ENCODE data around the gene OTOP2.

OTOP2 gene

DNA sequence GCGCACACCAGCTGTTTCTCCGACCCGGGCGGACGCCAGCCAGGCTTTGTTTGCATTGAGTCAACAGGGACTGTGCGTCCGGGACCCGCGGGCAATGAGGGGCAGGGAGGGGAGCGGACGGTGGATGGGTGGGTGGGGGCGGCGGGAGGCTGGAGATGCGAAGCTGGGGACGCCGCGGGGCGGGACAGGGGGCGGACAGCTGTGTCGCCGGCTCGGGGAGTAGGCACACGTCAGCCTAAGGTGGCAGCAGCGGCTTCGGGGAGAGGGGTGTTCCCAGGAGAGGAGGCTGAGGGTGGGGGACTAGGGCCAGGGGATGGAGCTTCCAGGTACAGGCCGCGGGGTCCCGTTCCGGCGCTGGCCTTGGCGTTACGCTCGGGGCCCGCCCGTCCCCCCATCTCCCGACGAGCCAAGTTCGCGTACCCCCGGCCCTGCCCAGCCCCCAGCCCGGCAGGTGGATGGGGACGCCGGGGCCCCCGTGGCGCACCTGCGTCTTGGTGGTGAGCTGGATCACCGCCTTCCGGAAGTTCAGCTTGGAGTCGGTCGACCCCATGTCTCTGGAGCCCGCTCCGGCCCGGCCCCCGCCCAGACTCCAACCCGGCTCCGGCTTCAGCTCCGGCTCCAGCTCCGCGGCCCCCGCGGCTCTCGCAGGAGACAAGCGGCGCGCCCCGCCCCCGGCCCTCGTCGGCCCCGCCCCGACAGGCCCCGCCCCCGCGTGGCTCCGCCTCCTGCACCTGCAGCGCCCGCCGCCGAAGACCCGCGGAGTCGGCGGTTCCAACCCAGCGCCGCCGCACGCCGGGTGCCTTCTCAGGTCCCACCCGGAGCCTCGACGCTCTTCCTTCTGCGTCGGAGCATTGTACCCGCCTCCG, 48.3 kb downstream of the OTOP2 start, which contains the start of gene HID1:
TSS of gene HID1 (minus strand) at position 653 of the 866 bp plus-strand sequence. CDS start at position 550, 103 bp downstream.
- peak within 1 kb of the TSS; percentile 47 for H3K4me3 ChIP-seq (ENCODE audit: low read depth, low read length)
- TF ChIP-seq, protein P1, sequence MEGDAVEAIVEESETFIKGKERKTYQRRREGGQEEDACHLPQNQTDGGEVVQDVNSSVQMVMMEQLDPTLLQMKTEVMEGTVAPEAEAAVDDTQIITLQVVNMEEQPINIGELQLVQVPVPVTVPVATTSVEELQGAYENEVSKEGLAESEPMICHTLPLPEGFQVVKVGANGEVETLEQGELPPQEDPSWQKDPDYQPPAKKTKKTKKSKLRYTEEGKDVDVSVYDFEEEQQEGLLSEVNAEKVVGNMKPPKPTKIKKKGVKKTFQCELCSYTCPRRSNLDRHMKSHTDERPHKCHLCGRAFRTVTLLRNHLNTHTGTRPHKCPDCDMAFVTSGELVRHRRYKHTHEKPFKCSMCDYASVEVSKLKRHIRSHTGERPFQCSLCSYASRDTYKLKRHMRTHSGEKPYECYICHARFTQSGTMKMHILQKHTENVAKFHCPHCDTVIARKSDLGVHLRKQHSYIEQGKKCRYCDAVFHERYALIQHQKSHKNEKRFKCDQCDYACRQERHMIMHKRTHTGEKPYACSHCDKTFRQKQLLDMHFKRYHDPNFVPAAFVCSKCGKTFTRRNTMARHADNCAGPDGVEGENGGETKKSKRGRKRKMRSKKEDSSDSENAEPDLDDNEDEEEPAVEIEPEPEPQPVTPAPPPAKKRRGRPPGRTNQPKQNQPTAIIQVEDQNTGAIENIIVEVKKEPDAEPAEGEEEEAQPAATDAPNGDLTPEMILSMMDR (IDR thresholded peaks at IDR 0.05; ENCODE audit: low read depth, low read length): no peak

DNA sequence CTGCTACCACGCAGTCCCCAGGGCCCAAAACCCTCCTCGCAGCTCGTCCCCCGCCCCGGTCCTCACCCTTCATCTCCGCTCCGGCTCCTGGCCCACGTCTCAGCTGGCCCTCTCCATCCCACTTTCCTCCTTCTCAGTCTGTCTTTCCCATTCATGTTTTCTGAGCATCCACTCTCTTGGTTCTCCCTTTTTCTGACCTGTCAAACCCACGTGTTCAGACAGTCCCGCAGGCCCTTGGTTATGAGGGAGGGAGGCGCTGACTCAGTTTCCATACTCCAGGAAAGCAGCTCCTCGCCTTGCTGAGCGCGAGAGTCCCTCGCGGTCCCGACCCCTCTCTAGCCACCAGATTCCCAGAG, 48.9 kb downstream of the OTOP2 start:
- TF ChIP-seq, protein P1 (IDR thresholded peaks at IDR 0.05; ENCODE audit: low read depth, low read length): no peak
- no peak overlapping the region for H3K4me3 ChIP-seq (ENCODE audit: low read depth, low read length)

DNA sequence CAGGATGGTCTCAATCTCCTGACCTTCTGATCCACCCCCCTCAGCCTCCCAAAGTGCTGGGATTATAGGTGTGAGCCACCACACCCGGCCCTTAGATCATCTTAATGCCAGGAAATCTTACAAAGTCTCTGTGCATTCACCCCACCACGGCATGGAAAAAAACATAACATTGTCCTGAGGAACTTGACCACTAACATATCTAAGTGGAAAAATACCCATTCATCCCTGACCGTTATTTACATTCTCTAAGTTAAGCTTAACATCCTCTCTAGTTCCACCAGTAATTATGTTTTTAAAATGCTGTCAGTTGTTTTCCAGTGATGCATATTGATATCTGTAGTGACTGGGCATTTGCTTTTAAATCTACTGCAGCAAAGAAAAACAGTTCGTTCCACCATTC, 51.9 kb downstream of the OTOP2 start:
- TF ChIP-seq, protein P1 (IDR thresholded peaks at IDR 0.05; ENCODE audit: low read depth, low read length): no peak
- no peak overlapping the region for H3K4me3 ChIP-seq (ENCODE audit: low read depth, low read length)

DNA sequence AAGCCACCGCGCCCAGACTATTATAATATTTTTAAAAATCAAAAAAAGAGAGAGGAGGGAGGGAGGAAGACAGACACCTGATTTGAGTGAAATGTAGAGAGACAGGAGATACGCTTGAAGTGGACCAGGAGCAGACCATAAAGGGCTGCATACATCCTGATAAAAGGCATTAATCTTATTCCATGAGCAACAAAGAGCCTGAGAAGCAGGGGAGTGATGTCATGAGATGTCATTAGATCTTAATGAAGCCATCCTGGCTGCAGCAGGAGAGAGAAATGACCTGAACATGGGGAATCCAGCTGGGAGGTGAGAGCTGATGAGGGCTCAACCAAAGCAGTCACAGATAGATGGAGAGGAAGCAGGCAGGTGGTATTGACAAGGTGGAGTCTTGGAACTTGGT, 53.7 kb downstream of the OTOP2 start:
- TF ChIP-seq, protein P1 (IDR thresholded peaks at IDR 0.05; ENCODE audit: low read depth, low read length): no peak
- H3K4me3 ChIP-seq (ENCODE audit: low read depth, low read length): no peak overlapping the region

DNA sequence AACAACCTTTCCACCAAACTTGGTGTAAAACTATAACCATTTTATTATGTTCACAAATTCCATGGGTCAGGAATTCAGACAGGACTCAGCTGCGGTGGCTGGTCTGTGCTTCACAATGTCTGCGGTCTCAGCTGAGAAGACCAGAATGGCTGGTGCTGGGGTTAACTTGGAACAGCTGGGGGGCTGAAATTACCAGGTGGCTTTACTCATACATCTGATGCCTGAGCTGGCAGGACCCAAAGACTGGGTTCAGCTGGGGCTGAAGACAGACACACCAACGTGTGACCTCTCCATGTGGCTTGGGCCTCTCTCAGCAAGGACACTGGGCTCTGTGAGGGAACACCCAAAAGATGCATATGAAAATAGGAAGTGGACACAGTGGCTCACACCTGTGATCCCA, 54.2 kb downstream of the OTOP2 start:
- TF ChIP-seq, protein P1 (IDR thresholded peaks at IDR 0.05; ENCODE audit: low read depth, low read length): no peak
- no peak overlapping the region for H3K4me3 ChIP-seq (ENCODE audit: low read depth, low read length)

DNA sequence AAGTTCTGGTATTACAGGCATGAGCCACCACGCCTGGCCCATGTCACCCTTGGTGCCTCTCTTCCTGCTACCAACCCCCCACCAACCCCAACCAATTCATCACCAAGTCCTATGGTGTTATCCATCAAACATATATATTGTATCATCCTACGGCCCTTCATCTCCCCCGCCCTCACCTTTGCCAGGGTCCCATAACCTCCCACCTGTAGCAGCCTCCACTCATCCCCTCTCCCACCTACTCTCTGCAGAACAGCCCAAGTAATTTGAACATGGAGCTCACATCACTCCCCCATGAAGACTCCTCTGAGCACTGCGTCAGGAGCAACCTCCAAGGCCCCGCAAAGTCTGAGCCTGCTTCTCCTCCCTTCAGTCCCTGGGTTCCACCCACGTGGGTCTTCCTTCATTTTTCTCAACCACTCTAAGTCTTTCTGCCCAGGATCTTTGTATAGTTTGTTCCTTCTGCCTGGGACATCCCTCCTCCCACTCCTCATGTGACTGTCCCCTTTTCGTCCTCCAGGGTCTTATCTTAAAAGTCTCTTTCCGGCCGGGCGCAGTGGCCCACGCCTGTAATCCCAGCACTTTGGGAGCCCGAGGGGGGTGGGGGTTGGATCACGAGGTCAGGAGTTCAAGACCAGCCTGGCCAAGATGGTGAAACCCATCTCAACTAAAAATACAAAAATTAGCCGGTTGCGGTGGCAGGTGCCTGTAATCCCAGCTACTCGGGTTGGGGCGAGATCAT, 55.5 kb downstream of the OTOP2 start:
- H3K4me3 ChIP-seq (ENCODE audit: low read depth, low read length): no peak overlapping the region
- TF ChIP-seq, protein P1 (IDR thresholded peaks at IDR 0.05; ENCODE audit: low read depth, low read length): no peak

Data from WI38 (cell line).